HG03025 (cell line): ENCODE data around the gene SUSD3.

ENCODE experiments used
- ATAC-seq: cut with Tn5 transposase; IDR thresholded peaks from one replicate; pipeline ENCODE4 v1.9.1; 2021; ENCODE audit warnings: mild to moderate bottlenecking, moderate library complexity; ENCODE audit not compliant: unreplicated experiment, low FRiP score

The SUSD3 gene

GRCh38 chr9:93051680-93052089 lies 6.8 kb upstream of the SUSD3 start:
- no peak for ATAC-seq

DNA sequence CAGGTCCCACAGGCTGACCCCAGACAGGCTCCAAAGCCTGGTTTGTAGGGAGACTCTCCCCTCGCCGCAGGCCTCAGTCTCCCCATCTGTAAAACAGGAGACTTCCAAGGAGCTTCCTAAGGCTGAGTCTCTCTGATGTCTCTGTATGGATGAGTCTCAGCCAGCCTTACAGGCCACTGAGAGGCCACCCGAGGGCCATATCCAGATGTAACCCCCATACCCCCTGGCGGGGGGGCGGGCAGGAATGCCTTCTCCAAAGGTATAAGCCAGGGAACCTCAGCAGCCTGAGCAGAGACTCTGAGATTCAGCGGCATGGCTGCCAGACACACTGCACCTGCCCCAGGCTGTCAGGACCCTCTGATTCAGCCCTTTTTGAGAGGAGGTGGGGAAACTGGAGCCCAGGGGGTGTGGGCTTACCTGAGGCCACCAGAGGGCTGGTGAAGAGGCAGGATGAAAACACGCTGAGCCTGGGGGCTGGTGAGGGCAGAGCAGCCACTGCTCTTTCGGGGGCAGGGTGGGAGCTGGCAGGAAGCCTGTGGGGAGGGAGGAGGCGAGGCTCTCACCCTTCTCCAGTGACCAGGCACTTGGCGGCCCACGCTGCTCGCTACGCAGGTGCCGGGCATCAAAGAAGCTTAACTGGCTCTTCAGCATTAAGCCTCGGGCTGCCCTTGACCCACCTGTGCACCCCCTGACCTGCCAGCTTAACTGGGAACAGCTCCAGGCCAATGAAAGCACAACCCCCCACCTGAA lies 5.5 kb upstream of the SUSD3 start:
- ATAC-seq = no peak

GRCh38 chr9:93053781-93054331 lies 4.6 kb upstream of the SUSD3 start:
- ATAC-seq = no peak

DNA sequence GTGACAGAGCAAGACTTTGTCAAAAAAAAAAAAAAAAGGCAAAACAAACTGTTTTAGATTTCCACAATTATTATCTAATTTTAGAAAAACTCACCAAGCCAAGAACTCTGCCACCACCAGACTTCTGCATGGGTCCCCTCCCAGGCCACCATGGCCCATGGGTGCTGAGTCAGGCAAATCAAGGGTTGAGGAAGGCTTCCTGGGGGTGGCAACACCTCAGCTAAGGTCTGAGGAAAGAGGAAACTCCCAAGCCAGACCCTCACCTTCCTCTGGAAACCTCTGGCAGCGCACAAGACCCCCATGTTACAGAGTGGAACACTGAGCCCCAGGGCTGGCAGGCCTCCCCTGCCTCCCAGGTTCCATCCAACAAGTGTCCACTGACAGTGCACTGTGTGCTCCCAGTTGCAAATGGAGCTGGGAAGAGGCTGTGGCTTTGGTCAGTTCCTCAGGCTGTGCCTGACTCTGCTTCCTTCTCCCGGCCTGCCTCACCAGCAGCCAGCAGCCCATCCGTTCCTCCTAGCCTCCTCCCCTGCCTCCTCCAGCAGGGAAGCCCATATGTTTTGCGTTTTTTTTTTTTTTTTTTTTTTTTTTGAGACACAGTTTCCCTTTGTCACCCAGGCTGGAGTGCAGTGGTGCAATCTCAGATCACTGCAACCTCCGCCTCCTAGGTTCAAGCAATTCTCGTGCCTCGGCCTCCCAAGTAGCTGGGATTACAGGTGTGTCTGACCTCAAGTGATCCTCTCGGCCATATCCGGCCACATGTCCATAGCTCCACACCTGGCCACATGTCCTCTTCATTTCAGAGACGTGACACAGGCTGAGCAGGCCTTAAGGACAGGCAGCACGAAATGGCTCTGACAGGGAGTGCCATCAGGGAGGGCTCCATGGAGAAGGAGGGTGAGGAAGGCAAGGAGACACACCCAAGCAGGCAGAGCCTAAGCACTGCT lies 3.5 kb upstream of the SUSD3 start:
- ATAC-seq = no peak

DNA sequence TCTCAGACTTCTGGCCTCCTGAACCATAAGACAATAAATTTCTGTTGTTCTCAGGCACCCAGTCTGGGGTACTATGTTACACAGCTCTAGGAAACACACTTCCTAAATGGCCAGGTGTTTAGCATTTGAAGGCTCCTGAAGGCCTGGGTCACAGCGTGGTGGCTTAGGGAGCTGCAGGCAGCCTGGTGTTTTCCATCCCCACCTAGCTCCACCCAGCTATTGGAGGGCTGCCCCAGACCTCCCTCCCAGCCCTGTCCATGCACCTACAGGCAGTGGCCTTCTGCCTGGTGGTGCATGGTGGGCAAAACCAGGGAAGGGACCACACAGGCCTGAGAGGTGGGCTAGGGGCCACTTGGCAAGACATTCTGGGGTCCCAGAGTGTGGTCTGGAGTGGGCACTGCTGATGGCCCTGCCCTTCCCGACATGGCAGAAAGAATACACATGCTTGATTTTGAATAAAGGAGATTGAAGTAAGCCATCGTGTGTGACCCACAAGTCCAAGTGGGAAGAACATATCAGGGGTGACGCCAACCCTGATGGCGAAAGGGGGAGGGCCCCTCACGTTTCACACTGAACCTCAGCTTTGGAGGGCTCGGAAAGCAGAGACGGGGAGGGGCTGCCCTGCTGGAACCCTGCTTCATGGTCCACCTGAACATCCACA lies 1.3 kb upstream of the SUSD3 start:
- no peak for ATAC-seq

DNA sequence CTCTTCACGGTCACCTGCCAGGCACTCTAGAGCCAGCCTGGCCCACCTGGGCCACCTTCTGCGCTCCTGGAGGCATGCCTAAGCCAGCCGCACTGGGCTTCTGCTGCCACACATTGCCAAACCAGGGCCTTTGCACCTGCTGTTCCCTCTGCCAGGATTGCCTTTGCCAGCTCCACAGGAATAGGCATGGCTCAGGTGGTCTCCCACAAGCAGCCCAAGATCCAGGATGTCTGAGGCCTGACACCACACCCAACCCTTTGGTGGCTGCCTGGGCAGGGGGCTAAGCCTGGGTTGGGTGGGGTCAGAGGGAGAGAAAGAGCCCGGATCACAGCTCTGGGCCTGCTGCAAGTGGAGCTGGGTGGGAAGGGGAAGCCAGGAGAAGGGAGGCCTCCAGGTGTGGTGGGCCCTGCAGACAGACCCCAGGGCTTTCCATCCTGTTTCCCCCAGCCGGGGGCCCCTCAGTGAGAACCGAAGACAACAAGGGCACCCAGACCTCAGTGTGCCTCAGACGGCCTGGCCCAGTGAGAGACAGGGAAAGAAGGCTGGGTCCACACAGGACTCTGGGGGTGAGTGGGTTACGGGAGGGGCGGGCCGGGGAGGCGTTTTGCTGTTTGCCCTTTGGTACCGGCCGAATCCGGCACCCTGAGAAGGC lies 672 bp upstream of the SUSD3 start:
- no peak for ATAC-seq

DNA sequence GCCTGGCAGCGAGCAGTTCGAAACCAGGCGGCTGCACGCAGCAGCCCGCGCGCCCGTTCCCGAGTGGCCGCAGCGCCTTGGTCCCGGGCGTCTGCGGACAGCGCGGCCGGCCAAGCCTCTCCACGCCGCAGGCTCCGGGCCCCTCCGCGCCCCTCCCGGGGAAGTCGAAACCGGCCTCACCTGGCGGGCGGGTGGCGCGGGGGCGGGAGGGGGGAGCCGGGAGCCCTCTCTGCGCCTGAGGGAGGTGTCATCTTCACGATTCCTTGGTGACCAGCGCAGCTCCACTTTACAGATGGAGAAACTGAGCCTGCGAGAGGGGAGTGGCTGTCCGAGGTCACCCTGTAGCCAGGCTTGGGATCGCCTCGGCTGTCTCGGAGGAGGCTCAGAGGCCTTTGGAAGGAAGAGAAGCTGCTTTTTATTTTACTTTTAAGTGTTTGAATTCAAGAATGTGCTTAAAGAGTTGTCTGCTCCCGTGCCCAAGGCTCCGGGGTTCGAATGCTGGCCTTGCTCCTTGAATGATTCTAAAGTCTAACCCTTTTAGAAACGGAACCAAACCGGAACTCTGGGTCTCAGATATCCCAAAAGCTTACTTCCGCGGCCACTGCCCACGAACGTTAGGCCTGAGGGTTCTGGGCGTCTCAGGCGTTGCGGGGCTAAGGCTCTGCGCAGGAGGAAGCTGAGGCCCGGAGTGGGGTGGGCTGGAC lies 662 bp downstream of the SUSD3 start:
- no peak for ATAC-seq

GRCh38 chr9:93059715-93060578 lies 1.4 kb downstream of the SUSD3 start:
- no peak for ATAC-seq

- ATAC-seq = no peak
Measured at GRCh38 chr9:93060746-93061259, 2.3 kb downstream of the SUSD3 start.

- ATAC-seq = no peak
Measured at GRCh38 chr9:93061260-93061751, 2.8 kb downstream of the SUSD3 start.

DNA sequence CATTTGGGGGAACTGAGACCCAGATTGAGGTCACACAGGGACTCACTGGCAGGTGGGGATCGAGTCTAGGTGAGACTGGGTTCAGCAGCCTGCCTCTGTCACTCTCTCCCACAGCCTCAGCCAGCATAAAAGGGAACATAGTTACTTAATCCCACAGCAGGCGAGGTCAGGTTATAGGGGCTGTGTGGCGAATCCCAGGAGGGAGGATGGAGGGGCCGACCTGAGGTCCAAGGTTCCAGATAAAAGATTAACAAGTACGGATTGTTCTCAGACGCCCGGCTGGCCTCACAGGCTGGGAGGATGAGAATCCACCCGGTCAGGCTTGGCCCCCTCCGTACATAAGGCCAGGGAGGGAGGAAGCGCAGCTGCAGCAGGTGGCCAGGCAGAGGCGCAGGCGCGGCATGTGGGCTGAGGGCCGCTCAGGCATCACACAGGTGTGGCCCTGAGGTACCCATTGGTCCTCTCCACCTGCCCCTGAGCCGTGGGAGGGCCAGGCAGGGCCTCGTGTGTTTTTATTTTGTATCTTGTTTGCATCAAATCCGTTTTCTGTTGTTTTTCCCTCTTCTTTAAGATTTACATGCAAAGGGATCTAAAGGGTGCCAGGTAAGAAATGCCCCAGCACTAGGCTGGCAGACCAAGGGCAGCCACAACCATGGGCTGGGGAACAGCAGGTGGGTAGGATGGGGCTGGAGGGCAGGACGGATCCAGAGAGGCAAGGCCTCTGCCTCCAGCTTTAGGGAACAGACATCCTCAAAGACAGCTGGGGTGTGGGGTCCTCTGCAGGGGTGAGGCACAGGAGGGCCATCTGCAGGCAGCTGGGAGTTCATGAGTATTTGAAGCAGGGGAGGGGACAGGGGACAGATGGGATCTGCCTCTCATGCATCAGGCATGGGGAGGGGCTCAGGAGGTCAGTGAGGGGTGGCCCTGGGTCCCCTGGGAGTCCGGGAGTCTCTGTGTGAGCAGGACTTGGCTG lies 3.6 kb downstream of the SUSD3 start:
- ATAC-seq = no peak

GRCh38 chr9:93064392-93065134 lies 6.1 kb downstream of the SUSD3 start:
- ATAC-seq = peak; percentile 80

DNA sequence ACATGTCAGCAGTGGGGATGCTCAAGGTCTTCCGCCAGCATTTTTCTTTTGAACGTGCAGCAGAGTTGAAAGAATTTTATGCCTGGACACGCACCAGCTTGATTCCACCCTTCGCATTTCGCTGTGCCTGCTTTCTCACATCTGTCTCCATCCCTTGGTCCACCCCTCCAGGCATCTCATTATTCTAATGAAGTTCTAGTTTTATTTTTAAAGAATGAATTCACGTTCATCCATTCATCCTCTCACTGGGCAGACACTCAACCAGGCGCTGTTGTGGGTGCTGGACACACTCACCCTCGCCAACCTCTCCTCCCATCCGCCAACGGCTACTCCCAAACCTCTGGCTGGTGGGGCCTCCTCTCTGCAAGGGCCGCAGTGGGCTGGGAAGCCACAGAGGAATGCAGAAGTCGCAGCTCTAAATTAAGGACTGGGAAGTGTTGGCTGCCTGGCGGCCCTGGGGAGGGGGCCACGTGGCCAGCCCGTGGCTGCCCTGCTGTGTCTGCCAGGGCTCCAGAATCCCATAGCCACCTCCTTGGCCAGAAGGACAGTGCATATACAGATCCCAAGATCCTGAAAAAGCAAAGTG lies 6.7 kb downstream of the SUSD3 start:
- no peak for ATAC-seq

DNA sequence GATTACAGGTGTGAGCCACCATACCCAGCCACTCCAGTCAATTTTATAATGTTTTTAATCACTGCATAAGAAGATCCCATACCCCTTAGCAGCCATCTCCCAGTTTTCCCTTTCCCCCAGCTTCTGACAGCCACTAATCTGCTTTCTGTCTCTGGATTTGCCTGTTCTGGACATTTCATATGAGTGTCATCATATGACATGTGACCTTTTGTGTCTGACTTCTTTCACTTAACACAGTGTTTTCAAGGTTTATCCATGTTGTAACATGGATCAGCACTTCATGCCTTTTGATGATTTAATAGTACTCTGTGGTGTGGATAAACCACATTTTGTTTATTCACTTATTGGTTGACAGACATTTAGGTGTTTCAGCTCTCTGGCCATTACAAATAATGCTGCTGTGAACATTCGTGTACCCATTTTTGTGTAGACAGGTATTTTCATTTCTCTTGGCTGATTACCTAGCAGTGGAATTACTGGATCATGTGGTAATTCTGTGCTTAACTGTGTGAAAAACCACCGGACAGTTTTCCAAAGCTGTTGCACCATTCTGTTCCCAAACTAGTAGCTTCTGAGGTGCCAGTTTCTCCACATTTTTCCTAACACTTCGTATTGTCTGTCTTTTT lies 8.6 kb downstream of the SUSD3 start:
- no peak for ATAC-seq

- no peak for ATAC-seq
Measured at GRCh38 chr9:93068956-93069355, 10.5 kb downstream of the SUSD3 start.

DNA sequence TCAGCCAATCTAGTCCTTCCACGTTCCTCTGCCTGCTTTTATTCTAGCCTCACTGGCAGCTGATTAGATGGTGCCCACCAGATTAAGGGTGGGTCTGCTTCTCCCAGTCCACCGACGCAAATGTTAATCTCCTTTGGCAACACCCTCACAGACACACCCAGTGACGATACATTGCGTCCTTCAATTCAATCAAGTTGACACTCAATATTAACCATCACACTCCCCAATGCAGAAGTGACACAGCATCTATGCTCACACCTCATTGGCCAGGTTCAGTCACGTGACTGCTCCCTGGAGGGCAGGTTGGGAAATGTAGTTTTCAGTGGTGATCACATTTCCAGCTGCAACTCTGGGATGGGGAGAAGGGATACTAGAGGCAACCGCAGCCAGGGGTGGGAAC lies 13.0 kb downstream of the SUSD3 start:
- ATAC-seq = no peak
